ENCODE data around the gene PIK3R6.

Gene PIK3R6

DNA sequence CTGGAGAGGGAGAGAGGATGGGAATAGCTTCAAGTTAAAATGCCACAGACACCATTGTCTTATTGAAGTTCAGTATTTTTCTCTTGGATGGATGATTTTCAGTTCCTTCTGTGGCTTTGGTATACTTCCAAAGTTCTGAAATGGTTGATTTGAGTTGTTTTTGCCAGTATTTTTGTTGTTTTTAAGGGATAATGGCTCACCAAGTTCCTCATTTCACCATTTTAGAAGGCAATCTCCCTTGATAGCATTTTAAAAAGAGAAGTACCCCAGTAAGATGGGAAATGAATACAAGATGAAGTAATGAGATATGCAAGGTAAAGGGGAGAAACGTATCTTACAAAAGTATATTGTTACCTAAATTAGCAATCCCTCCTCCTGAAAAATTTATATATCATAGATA, 90.6 kb downstream of the PIK3R6 start:
- Histone ChIP-seq H3K27ac (ENCODE audit: insufficient read depth, low read length, poor library complexity, severe bottlenecking) (no peak overlapping the region), H3K4me1 (ENCODE audit: control insufficient read depth, insufficient read depth, low read length, poor library complexity, severe bottlenecking) (no peaks in the 10 kb centered on the region), H3K9me3 (ENCODE audit: control insufficient read depth, low read length) (no peaks in the 10 kb centered on the region), H3K36me3 (ENCODE audit: control insufficient read depth, insufficient read depth, low read length) (no peaks in the 10 kb centered on the region), H3K27me3 (replicated peaks; ENCODE audit: control insufficient read depth, insufficient read depth, low read length, poor library complexity, severe bottlenecking) (no peaks in the 10 kb centered on the region), H3K4me3 (ENCODE audit: insufficient read depth, low read depth, low read length, poor library complexity, severe bottlenecking) (no peak overlapping the region)
- no peak for DNase-seq

DNA sequence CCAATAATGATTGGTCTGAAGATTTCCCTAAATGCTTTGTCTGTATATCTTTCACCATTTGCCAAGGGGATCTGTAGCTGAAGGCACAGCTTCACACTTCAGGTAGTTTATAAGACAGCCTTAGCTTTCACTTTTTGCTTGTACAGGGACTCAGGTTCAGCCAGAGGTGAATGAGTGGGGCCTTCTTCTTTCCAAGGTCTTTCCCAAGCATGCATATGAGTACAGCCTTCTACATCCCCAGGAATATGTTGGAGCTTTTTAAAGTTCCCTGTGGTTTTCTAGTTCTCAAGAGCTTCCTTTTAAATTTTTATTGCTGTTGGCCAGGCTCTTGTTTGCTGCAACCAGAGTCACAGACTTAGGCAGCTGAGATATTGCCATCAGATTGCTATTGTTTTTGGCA, 91.2 kb downstream of the PIK3R6 start:
- DNase-seq: no peak
- H3K27ac ChIP-seq (ENCODE audit: insufficient read depth, low read length, poor library complexity, severe bottlenecking): no peak overlapping the region
- no peaks in the 10 kb centered on the region for H3K4me1 ChIP-seq (ENCODE audit: control insufficient read depth, insufficient read depth, low read length, poor library complexity, severe bottlenecking)
- H3K27me3 ChIP-seq (replicated peaks; ENCODE audit: control insufficient read depth, insufficient read depth, low read length, poor library complexity, severe bottlenecking): no peaks in the 10 kb centered on the region
- no peak overlapping the region for H3K4me3 ChIP-seq (ENCODE audit: insufficient read depth, low read depth, low read length, poor library complexity, severe bottlenecking)
- no peaks in the 10 kb centered on the region for H3K9me3 ChIP-seq (ENCODE audit: control insufficient read depth, low read length)
- no peaks in the 10 kb centered on the region for H3K36me3 ChIP-seq (ENCODE audit: control insufficient read depth, insufficient read depth, low read length)

DNA sequence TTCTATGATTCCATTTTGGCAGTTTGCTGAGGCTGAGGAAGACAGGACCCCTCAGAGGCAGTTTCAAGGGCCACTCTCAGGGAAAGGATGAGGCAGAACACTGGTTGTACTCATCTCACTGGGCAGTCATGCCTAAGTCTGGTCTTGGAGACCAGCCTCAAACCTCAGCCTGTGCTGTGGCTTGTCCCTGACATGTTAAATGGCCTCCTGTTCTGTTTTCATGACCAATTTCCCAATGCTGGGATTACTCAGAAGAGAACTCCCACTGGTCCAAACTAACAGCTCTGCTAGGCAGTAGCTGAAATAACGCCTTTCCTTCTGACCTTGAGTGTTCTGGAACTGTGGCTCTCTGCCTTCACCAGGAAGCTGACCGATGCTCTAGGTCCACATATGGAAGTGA, 100.7 kb downstream of the PIK3R6 start:
- DNase-seq: no peak
- H3K27ac ChIP-seq (ENCODE audit: insufficient read depth, low read length, poor library complexity, severe bottlenecking): no peak overlapping the region
- H3K4me3 ChIP-seq (ENCODE audit: insufficient read depth, low read depth, low read length, poor library complexity, severe bottlenecking): no peak overlapping the region
- H3K9me3 ChIP-seq (ENCODE audit: control insufficient read depth, low read length): no peaks in the 10 kb centered on the region
- no peaks in the 10 kb centered on the region for H3K36me3 ChIP-seq (ENCODE audit: control insufficient read depth, insufficient read depth, low read length)
- H3K4me1 ChIP-seq (ENCODE audit: control insufficient read depth, insufficient read depth, low read length, poor library complexity, severe bottlenecking): no peaks in the 10 kb centered on the region
- no peaks in the 10 kb centered on the region for H3K27me3 ChIP-seq (replicated peaks; ENCODE audit: control insufficient read depth, insufficient read depth, low read length, poor library complexity, severe bottlenecking)

DNA sequence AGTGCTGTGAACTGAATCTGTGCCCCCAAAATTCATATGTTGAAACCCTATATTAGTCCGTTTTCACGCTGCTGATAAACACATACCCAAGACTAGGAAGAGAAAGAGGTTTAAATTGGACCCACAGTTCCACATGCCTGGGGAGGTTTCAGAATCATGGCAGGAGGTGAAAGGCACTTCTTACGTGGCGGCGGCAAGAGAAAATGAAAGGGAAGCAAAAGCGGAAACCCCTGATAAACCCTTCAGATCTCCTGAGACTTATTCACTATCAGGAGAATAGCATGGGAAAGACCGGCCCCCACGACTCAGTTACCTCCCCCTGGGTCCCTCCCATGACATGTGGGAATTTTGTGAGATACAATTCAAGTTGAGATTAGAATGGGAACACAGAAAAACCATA, 105.5 kb downstream of the PIK3R6 start:
- no peak overlapping the region for H3K4me3 ChIP-seq (ENCODE audit: insufficient read depth, low read depth, low read length, poor library complexity, severe bottlenecking)
- H3K27ac ChIP-seq (ENCODE audit: insufficient read depth, low read length, poor library complexity, severe bottlenecking): no peak overlapping the region
- no peaks in the 10 kb centered on the region for H3K27me3 ChIP-seq (replicated peaks; ENCODE audit: control insufficient read depth, insufficient read depth, low read length, poor library complexity, severe bottlenecking)
- no peaks in the 10 kb centered on the region for H3K36me3 ChIP-seq (ENCODE audit: control insufficient read depth, insufficient read depth, low read length)
- no peak for DNase-seq
- no peaks in the 10 kb centered on the region for H3K9me3 ChIP-seq (ENCODE audit: control insufficient read depth, low read length)
- no peaks in the 10 kb centered on the region for H3K4me1 ChIP-seq (ENCODE audit: control insufficient read depth, insufficient read depth, low read length, poor library complexity, severe bottlenecking)

DNA sequence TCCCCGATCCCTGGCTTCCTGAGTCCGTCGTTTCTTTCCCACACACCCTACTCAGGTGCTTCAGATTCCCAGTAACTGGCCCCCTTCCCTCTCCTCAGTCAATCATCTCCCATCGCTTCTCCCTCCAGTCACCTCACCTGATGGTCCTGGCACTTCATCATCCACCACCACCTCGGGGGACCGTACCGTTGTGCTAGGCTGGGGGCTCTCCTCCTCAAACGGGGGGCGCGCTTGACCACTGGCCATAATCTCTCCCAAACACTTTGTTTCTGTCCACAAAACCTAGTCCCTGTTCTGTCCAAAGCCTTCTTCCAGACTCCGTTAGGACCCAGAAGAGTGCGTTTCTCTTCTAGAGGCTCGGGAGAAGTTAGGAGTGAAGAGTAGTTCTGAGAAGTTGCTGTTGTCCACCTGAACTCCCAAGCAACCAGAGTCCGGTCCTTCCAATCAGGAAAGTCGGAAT, 109.3 kb downstream of the PIK3R6 start, which contains the start of gene SPDYE4:
Gene SPDYE4, minus strand, starts transcription at position 410 of the 460 bp plus-strand sequence. Its CDS starts 164 bp downstream, at position 246.
- no peaks in the 10 kb centered on the region for H3K36me3 ChIP-seq (ENCODE audit: control insufficient read depth, insufficient read depth, low read length)
- no peak within 1 kb of the TSS for H3K4me3 ChIP-seq (ENCODE audit: insufficient read depth, low read depth, low read length, poor library complexity, severe bottlenecking)

DNA sequence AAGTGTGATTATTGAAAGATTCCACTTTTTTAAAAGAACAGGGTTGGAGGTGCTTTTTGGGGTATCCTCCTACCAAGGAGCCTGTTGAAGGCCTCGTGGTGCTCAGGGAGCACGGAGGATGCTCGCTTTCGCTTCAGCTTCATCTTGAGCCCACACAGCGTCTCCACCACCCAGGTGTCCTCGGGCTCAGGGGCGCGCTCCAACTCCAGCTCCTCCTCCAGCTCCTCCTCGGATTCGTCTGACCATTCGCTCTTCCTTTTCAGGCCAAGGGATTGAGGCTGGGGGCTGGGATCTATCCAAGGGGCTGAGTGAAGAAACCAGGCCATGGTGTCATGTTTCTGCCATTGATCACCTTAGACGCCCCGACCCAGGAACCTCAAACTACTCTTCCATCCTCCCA, 110.3 kb downstream of the PIK3R6 start:
- Histone ChIP-seq H3K36me3 (ENCODE audit: control insufficient read depth, insufficient read depth, low read length) (no peaks in the 10 kb centered on the region), H3K4me1 (ENCODE audit: control insufficient read depth, insufficient read depth, low read length, poor library complexity, severe bottlenecking) (no peaks in the 10 kb centered on the region), H3K4me3 (ENCODE audit: insufficient read depth, low read depth, low read length, poor library complexity, severe bottlenecking) (no peak overlapping the region), H3K27ac (ENCODE audit: insufficient read depth, low read length, poor library complexity, severe bottlenecking) (no peak overlapping the region), H3K27me3 (replicated peaks; ENCODE audit: control insufficient read depth, insufficient read depth, low read length, poor library complexity, severe bottlenecking) (peaks cover 3% of the 10 kb centered on the region), H3K9me3 (ENCODE audit: control insufficient read depth, low read length) (no peaks in the 10 kb centered on the region)
- DNase-seq: no peak

More for the DNA sequence above, 109.3 kb downstream of the PIK3R6 start, which contains the start of gene SPDYE4:
- DNase-seq: no peak
- H3K27ac ChIP-seq (ENCODE audit: insufficient read depth, low read length, poor library complexity, severe bottlenecking): no peak within 1 kb of the TSS
- no peaks in the 10 kb centered on the region for H3K9me3 ChIP-seq (ENCODE audit: control insufficient read depth, low read length)
- peaks cover 3% of the 10 kb centered on the region for H3K27me3 ChIP-seq (replicated peaks; ENCODE audit: control insufficient read depth, insufficient read depth, low read length, poor library complexity, severe bottlenecking)
- H3K4me1 ChIP-seq (ENCODE audit: control insufficient read depth, insufficient read depth, low read length, poor library complexity, severe bottlenecking): no peaks in the 10 kb centered on the region

DNA sequence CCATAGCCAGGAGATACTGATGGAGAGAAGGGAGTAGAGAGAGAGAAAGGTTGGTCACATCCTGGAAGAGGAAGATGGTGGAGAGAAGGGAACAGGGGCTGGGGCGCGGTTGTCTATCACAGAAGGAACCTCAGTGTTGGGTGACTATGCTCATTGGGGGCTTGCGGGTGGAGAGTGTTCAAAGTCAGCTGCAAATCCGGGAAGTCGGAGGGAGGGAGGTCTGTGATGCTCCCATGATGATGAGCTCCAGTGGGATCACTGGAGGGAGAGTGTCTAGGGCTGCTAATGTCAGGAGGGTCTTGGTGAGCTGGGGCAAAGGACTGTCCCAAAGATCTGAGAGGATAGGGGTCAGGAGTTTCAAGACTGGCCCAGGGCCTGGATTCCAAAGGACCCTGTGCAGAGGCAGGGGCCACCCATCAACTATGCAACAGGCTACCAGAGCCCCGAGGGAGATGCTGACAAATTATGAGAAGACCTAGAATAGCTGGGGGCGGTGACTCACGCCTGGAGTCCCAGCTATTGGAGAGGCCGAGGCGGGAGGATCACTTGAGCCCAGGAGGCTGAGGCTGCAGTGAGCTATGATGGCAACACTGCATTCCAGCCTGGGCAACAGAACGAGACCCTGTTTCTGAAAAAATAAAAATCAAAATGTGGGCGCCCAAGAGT, 111.8 kb downstream of the PIK3R6 start:
- DNase-seq: no peak
- Histone ChIP-seq H3K4me1 (ENCODE audit: control insufficient read depth, insufficient read depth, low read length, poor library complexity, severe bottlenecking) (no peaks in the 10 kb centered on the region), H3K4me3 (ENCODE audit: insufficient read depth, low read depth, low read length, poor library complexity, severe bottlenecking) (no peak overlapping the region), H3K36me3 (ENCODE audit: control insufficient read depth, insufficient read depth, low read length) (no peaks in the 10 kb centered on the region), H3K27ac (ENCODE audit: insufficient read depth, low read length, poor library complexity, severe bottlenecking) (no peak overlapping the region), H3K27me3 (replicated peaks; ENCODE audit: control insufficient read depth, insufficient read depth, low read length, poor library complexity, severe bottlenecking) (peaks cover 3% of the 10 kb centered on the region), H3K9me3 (ENCODE audit: control insufficient read depth, low read length) (no peaks in the 10 kb centered on the region)

DNA sequence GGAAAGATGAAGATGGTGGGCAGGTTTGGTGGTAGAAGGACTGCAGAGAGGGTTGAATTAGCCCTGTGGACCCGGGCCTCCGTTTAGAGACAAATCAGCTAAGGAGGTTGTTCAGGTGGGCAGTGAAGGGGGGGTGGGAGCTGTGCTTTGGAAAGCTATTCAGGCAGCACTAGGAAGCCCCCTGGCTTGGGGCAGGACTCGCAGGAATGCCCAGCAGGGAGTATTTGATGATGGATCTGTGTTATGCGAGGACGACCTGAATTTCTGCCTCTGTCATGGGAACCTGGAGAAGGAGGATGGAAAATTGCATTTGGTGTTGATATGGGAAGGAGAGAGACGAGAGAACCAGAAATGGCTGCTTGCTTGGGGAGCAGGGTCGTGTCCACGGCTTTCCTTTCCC, 112.6 kb downstream of the PIK3R6 start:
- Histone ChIP-seq H3K27me3 (replicated peaks; ENCODE audit: control insufficient read depth, insufficient read depth, low read length, poor library complexity, severe bottlenecking) (peaks cover 3% of the 10 kb centered on the region), H3K4me3 (ENCODE audit: insufficient read depth, low read depth, low read length, poor library complexity, severe bottlenecking) (no peak overlapping the region), H3K9me3 (ENCODE audit: control insufficient read depth, low read length) (no peaks in the 10 kb centered on the region), H3K4me1 (ENCODE audit: control insufficient read depth, insufficient read depth, low read length, poor library complexity, severe bottlenecking) (no peaks in the 10 kb centered on the region), H3K36me3 (ENCODE audit: control insufficient read depth, insufficient read depth, low read length) (no peaks in the 10 kb centered on the region), H3K27ac (ENCODE audit: insufficient read depth, low read length, poor library complexity, severe bottlenecking) (no peak overlapping the region)
- DNase-seq: no peak

DNA sequence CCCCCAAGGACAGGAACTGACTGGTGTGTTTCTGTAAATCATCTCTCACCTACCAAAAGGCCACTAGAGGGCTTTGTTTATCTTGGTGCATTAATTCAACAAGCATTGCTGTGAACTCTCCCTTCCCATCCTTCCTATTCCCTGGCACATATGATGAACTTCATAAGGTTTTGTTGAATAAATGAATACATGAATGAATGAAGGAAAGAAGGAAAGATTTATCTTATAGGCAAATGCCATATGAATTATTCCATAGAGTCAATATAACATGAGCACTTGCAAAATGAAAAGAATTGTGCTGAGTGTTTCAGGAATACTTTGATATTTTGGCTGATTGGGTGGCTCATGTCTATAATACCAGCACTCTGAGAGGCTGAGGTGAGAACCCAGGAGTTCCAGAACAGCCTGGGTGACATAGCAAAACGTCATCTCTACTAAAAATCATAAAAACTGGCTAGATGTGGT, 113.5 kb downstream of the PIK3R6 start:
- H3K4me3 ChIP-seq (ENCODE audit: insufficient read depth, low read depth, low read length, poor library complexity, severe bottlenecking): no peak overlapping the region
- peaks cover 3% of the 10 kb centered on the region for H3K27me3 ChIP-seq (replicated peaks; ENCODE audit: control insufficient read depth, insufficient read depth, low read length, poor library complexity, severe bottlenecking)
- no peaks in the 10 kb centered on the region for H3K4me1 ChIP-seq (ENCODE audit: control insufficient read depth, insufficient read depth, low read length, poor library complexity, severe bottlenecking)
- no peak for DNase-seq
- no peak overlapping the region for H3K27ac ChIP-seq (ENCODE audit: insufficient read depth, low read length, poor library complexity, severe bottlenecking)
- H3K9me3 ChIP-seq (ENCODE audit: control insufficient read depth, low read length): no peaks in the 10 kb centered on the region
- H3K36me3 ChIP-seq (ENCODE audit: control insufficient read depth, insufficient read depth, low read length): no peaks in the 10 kb centered on the region

DNA sequence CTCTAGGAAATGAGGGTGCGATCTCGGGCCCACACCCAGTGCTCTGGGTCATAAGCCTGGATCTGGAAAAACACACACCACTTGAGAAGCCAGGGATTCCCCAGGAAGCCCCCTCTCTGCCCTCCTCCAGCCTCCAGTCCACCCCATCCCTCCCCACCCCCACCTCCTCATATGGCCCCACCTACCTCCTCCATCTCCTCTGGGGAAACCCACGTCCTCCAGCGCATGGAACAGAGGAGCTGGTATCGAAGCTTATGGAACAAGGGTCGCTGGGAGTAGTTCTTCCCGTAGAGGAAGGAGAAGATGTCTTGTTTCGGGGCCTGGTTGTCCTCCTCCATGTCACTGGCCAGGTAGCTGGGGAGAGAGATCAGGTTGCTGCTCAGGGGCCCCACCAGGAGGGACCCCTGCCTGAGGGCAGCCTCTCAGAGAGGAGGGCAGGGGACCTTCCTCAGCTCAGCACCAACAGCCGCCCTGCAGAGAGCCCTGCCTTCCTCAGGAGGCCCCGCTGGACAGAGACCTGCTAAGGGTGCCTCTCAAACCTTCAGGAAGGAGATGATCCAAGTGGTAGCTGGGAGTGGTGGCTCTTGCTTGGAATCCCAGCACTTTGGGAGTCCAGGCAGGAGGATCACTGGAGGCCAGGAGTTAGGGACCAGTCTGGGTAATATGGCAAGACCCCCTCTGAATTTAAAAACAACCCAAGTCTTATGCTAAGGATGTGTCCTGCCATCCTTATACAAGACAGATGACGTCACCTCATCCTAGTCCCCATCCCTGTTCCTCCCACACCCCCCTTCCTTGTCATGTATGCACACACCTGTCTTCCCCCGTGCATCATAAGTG, 114.1 kb downstream of the PIK3R6 start:
- Histone ChIP-seq H3K4me3 (ENCODE audit: insufficient read depth, low read depth, low read length, poor library complexity, severe bottlenecking) (no peak overlapping the region), H3K4me1 (ENCODE audit: control insufficient read depth, insufficient read depth, low read length, poor library complexity, severe bottlenecking) (no peaks in the 10 kb centered on the region), H3K27ac (ENCODE audit: insufficient read depth, low read length, poor library complexity, severe bottlenecking) (no peak overlapping the region), H3K9me3 (ENCODE audit: control insufficient read depth, low read length) (no peaks in the 10 kb centered on the region), H3K36me3 (ENCODE audit: control insufficient read depth, insufficient read depth, low read length) (no peaks in the 10 kb centered on the region), H3K27me3 (replicated peaks; ENCODE audit: control insufficient read depth, insufficient read depth, low read length, poor library complexity, severe bottlenecking) (peaks cover 3% of the 10 kb centered on the region)
- DNase-seq: no peak

Data from effector memory CD4-positive, alpha-beta T cell (primary cell).